Stimulated activated CD4-positive, alpha-beta T cell treated with anti-CD3 and anti-CD28 coated beads, Interleukin-1b, Interleukin-23, amount 100 ng/mL, for 4 hours (primary cell): Measurements from ENCODE around the gene SOX14.

ENCODE experiments used
- DNase-seq, 2 donors: peaks; one replicate each; pipeline ENCODE4 v3.0.0-alpha.2; 2020; ENCODE audit warnings: low read depth in 2 of 2

Gene SOX14

GRCh38 chr3:137764001-137764433, at the start of gene SOX14:
SOX14 (plus strand) TSS chr3:137764315; CDS start chr3:137764785, 470 bp downstream.
- no peak for DNase-seq

DNA sequence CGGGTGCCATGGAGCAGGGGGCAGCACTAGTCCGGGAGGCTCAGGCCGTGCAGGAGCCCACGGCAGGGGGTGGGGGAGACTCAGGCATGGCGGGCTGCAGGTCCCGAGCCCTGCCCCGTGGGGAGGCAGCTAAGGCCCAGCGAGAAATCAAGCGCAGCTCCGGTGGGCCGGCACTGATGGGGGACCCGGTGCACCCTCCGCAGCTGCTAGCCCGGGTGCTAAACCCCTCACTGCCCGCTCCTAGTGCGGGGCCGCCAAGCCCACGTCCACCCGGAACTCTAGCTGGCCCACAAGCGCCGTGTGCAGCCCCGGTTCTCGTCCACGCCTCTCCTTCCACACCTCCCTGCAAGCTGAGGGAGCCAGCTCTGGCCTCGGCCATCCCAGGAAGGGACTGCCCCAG, 49.6 kb upstream of the SOX14 start:
- no peak for DNase-seq

GRCh38 chr3:137724240-137724639, 39.9 kb upstream of the SOX14 start:
- no peak for DNase-seq

DNA sequence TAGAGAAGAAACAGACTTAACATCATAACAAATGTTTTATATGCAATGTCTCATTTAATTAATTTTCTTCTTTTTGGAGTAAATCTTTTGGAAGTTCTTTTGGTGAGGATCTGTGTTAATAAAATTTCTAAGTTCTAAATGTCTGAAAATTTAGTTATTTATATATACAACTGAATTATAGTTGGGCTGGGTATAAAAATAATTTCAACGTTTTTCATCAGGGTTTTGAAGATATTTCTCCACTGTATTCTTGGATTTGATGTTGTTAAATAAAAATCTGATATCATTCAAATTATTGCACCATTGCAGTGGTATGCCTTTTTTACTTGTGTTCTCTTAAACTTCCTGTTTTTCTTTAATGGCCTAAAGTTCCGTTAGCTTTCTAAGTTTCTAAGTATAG, 26.9 kb upstream of the SOX14 start:
- DNase-seq: no peak

GRCh38 chr3:137738710-137739109, 25.4 kb upstream of the SOX14 start:
- DNase-seq: no peak

DNA sequence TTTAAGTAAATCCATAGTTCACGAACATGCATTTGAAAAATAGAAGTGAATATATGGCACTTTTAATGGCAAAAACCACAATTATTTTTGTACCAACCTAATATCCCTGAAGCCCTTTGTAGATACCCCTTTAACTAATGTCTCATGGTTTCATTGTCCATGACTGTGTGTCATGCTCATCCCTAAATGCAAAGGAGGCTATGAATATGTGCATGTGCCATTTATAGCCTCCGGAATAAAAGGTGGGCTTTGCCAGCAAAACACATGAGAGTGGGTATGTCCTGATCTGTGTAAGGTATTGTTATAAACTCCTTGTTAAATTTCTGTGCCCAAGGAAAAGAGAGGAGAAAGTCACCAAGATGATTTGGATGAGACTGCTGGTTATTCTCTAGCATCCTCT, 20.5 kb upstream of the SOX14 start:
- DNase-seq: no peak

DNA sequence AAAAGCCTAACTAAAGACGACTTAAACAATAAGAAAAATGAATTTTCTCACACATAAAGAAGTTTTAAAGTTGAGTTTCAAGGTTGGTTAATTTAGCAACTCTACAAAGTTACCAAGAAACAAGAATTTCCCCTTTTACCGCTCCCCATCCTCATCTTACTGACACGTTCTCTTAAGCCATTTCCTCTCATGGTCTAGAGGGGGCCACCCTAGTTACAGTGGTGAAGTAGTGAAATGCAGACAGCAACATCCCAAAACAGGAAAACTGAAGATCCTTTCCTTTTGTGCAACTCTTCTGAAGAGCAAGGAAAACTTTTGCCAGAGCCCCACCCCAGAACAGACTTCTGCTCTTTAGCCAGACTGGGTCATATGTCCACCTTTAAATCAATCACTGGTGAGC, 17.3 kb upstream of the SOX14 start:
- no peak for DNase-seq

GRCh38 chr3:137759505-137759904, 4.6 kb upstream of the SOX14 start:
- no peak for DNase-seq

GRCh38 chr3:137760341-137761098, 3.6 kb upstream of the SOX14 start:
- DNase-seq: no peak

GRCh38 chr3:137761099-137761562, 3.0 kb upstream of the SOX14 start:
- DNase-seq: no peak

DNA sequence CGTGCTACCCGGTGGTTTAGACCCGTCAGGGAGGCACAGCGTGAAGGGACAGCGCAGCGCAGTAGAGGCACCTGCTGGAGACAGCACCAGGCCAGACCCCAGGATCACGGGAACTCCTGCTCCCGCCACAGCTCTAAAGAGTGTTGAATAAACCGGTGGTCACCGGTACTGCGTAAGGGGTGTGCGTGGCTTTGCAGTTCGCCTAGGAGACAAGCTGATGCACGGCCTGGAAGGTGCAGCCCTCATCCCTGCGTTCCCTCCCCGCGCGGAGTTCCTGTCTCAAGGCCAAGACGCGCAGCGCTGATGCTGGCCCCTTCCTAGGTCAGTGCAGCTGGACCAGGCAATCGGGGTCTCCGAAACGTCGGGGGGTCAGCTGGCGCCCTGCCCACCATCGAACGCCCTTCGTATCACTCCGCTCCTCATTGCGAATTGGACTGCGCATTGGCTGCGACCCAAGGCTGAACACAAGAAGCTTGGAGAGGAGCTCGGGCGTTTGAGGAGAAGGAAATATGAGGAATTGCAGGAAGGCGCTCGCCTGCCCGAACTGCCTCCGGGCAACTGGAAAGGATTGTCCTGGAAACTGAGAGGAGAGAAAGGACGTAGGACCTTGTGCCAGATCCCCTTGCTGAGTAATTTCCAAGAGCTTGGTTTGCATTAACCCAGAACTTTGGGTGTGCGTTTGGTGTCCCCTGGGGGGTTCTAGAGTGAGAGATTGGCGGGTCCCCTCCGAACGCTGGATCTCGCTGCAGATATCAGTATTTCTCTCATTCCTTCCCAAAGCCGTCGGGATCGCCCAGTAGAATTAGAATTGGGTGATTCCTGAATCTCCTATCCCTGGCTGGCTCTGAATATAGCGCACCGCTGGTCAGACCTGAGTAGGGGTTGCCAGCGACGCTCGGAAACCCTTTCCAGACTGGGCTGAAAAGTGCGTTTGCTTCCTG, 2.3 kb upstream of the SOX14 start:
- no peak for DNase-seq

- DNase-seq: no peak
Observed at GRCh38 chr3:137762674-137763593, 1.2 kb upstream of the SOX14 start.

DNA sequence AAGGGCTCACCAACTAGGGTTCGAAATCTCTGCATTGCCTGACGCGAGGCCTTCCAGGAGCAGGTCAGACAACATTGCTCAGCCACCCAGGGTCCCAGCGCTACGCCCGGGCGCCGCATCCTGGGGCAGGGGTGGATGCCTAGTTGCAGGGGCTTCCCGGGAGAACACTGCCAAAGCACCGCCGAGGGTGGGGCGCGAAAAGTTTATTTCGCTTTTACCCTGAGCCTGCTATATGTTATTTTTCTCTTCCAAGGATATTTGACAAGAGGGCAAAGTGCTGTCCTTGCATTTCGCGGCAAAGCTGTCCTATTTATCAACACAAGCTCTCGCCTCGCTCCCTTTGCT, 549 bp upstream of the SOX14 start:
- no peak for DNase-seq

DNA sequence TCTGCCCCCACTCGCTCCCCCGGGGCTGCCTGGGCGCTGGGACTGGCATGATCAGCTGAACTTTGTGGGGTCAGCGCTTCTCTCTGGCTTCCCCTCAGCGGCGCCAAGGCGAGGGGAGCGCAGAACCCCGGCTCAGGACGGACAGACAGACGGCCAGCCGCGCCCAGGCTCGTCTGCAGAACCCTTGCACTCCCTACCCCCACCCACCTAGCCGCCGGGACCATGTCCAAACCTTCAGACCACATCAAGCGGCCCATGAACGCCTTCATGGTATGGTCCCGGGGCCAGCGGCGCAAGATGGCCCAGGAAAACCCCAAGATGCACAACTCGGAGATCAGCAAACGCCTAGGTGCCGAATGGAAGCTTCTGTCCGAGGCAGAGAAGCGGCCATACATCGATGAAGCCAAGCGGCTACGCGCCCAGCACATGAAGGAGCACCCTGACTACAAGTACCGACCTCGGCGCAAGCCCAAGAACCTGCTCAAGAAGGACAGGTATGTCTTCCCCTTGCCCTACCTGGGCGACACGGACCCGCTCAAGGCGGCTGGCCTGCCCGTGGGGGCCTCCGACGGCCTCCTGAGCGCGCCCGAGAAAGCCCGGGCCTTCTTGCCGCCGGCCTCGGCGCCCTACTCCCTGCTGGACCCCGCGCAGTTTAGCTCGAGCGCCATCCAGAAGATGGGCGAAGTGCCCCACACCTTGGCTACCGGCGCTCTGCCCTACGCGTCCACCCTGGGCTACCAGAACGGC, 621 bp downstream of the SOX14 start:
- no peak for DNase-seq

GRCh38 chr3:137765310-137766033, 1.4 kb downstream of the SOX14 start:
- no peak for DNase-seq

DNA sequence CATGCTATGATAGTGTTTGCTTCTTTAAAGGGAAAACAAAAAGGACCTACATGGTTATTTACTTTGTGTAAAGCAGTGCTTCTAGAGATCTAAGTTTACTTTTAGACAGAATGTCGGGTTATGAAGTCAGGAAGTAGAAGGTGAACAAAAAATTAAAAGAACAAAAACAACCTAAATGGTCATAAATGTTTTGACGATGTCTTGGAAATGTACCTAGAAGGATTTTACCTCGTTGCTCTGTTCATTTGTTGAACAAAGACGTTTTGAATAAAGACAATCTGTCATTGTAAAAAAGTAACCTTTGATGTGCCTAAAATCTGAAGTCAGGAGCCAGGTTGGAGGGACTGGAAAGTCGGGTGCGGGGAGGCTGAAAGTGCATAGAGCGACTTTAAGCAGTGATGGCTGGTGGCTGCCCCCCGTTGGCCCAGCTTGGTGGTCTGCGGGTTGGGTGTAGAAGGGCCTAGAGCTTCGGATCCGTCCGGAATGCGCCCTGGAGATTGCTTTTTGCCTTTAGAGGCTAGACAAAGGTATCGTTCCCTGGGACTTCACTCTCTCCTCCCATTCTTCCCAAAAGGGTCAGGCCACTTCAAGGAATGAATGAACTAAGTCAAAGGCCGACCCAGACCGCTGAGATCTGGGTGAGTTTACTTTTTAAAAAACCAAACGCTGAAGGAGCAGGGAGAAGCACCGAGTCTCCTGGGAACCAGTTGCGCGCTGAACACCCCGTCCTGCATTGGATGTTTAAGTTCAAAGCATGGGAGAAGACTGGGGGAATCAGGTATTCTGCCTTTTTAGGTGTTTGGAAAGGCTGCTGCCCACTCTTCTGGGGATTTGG, 2.1 kb downstream of the SOX14 start:
- no peak for DNase-seq

GRCh38 chr3:137766876-137767537, 2.9 kb downstream of the SOX14 start:
- no peak for DNase-seq

- DNase-seq: no peak
Observed at GRCh38 chr3:137767538-137768360, 3.6 kb downstream of the SOX14 start.
